HG03460 (cell line): ENCODE measurements around the gene RTL1.

Experiments used
- ATAC-seq: cut with Tn5 transposase; IDR thresholded peaks from one replicate; pipeline ENCODE4 v1.9.1; 2021; ENCODE audit not compliant: unreplicated experiment

Gene RTL1

GRCh38 chr14:100866666-100867630 is 36.6 kb downstream of the RTL1 start:
- no peak for ATAC-seq

- no peak for ATAC-seq
Observed at GRCh38 chr14:100865682-100866591, 37.6 kb downstream of the RTL1 start.

GRCh38 chr14:100864960-100865681 is 38.4 kb downstream of the RTL1 start:
- no peak for ATAC-seq

- no peak for ATAC-seq
Observed at GRCh38 chr14:100864206-100864605, 39.3 kb downstream of the RTL1 start.

GRCh38 chr14:100862793-100863192 is 40.7 kb downstream of the RTL1 start:
- no peak for ATAC-seq

GRCh38 chr14:100862277-100862676 is 41.2 kb downstream of the RTL1 start:
- ATAC-seq = no peak

- ATAC-seq = no peak
Observed at GRCh38 chr14:100861937-100862247, 41.6 kb downstream of the RTL1 start.

GRCh38 chr14:100861188-100861936 is 42.2 kb downstream of the RTL1 start:
- no peak for ATAC-seq

GRCh38 chr14:100860556-100861187 is 42.9 kb downstream of the RTL1 start:
- no peak for ATAC-seq

- ATAC-seq = no peak
Observed at GRCh38 chr14:100859781-100860180, 43.7 kb downstream of the RTL1 start.

GRCh38 chr14:100858838-100859220 is 44.7 kb downstream of the RTL1 start:
- no peak for ATAC-seq

- ATAC-seq = no peak
Observed at GRCh38 chr14:100857923-100858837, 45.3 kb downstream of the RTL1 start.

- no peak for ATAC-seq
Observed at GRCh38 chr14:100857233-100857922, 46.1 kb downstream of the RTL1 start.

GRCh38 chr14:100856056-100856950 is 47.2 kb downstream of the RTL1 start:
- ATAC-seq = no peak

GRCh38 chr14:100855256-100855930 is 48.1 kb downstream of the RTL1 start:
- ATAC-seq = no peak

GRCh38 chr14:100854435-100854834 is 49.1 kb downstream of the RTL1 start:
- ATAC-seq = no peak
